HG02840 (cell line): Measurements from ENCODE around the gene STX5.
A peak's percentile ranks its signal among the peaks of the same experiment; 100 is the strongest.
"Not testable (repeated sequence)": the region's sequence is repeated elsewhere in the genome, so short reads cannot be mapped to it uniquely, and the experiment has no call there.

Experiments used
- ATAC-seq: cut with Tn5 transposase; IDR thresholded peaks from one replicate; pipeline ENCODE4 v1.9.1; 2021; ENCODE audit warnings: mild to moderate bottlenecking, moderate library complexity, moderate number of reproducible peaks; ENCODE audit not compliant: unreplicated experiment, low FRiP score

Gene STX5

DNA sequence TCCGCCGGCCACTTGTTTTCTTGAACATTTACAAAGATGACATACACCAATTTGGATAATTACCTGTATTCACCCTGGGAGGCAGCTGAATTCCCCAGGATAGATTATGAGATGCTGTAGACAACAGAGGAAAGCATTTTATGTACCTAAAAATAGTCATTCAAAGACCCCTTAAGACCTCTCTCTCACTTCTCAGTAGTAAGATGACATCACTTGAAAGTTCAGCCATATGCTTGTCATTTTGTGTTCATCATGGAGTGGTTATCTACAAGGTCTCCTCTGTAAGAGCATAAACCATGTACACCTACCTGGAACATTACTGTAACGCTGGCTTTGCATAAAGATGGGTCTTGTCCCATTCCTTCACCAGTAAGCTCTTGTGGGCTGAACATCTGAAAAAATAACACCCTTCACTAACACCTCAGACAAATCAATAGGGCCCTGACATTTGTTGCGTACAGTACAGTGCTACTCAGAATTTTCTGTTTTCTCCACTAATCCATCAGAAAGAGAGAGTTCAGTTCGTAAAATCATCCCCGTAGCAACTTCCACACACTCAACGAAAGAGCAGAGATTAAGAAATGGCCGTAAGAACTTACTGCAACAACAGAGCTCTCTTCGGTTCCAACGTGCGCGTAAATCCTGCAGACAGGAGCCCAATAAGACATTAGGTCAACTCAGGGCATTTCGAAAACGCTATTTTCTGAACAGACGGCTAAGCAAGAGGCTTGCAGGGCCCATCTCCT, 23.1 kb upstream of the STX5 start:
- ATAC-seq, result no peak

DNA sequence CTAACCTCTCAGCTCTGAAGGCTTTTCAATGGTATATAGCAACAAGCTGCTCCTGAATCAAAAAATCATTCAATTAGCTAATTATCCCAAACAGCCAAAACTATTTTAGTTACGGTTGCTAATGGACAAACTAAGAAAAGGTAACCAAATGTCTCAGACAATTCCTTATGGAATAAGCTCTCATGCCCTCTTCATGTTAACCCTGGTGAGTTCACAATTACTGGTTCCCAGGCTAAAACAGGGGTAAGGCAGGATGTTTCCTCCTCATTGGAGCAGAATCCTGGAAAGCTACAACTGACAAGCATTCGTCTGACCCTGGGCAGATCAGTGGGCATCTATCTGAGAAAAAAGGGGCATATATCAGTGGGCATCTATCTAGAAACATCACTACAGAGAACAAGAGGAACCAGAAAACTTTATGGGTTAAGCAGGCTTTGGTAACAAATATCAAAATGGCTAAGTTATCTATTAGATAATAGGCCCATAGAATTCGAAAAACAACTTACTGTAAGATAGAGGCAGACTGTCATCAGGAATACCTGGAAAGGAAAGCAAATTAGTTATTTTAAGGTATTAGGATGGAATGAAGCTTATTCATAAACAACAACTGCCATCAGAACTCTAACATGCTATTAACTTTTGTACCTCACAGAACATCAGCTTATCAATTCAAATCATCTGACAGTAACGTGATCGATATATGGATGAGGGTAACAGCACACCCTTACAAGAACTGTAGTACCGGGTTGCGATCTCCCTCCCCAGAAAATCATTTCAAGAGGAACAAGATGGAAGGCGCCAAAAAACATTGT, 22.4 kb upstream of the STX5 start:
- ATAC-seq, result no peak

DNA sequence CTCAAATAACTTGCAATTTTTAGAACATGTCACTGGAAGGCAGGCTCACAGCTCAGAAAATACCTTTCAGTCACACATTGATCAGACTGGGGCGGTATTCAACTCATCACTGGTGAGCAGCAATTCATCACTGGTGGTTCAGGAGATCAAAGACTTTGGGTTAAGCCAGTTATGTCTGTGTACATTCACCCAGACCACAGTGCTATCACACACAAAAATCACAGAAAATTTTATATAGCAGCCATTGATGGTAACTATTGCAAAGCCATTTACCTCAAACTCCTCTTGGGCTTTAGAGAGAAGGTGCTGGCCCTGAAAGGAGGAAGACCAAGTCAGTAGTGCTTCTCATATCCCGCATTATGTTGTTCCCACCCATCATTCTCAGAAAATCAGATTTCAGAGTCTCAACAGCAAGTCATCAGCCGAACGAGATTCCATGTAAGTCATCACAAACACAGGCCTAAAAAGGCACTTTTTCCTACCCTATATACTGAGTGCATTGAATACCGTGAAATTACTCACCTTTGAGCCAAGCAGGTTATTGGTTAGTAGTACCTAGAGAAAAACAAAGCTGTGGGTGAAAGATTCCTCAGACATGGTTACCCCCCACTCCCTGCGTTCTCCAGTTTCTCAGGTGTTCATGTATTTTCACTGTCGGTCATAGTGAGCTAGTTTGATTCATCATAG, 21.6 kb upstream of the STX5 start:
- no peak for ATAC-seq

DNA sequence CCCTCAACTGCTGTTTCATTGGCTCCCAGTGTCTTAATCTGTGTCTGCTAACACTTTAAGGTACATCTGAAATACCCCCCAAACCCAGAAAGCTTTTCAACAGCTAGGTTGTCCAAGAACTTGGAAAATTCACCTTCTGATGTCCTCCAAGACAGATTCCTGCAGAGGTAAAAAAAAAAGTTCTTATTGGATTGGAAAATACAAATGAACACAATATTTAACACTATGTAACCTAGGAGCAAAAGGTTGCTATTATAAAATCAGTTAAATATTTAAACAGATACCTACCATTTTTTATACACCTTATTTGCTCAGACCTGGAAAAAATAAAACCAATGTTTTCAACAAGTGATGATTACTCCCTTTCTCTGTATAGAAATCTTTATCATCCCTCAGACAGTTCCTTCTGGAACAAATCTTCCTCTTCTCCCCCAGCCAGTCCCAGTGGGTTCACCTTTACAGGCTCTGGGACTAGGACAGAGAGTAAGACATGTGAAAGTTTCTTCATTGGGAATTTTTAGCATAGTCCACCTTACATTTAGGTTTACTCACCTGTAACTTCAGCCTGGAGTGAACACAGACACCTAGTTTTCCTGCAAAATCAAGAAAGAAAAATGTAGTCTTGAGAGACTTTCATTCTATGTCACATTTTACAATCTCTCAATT, 20.8 kb upstream of the STX5 start:
- ATAC-seq, result no peak

DNA sequence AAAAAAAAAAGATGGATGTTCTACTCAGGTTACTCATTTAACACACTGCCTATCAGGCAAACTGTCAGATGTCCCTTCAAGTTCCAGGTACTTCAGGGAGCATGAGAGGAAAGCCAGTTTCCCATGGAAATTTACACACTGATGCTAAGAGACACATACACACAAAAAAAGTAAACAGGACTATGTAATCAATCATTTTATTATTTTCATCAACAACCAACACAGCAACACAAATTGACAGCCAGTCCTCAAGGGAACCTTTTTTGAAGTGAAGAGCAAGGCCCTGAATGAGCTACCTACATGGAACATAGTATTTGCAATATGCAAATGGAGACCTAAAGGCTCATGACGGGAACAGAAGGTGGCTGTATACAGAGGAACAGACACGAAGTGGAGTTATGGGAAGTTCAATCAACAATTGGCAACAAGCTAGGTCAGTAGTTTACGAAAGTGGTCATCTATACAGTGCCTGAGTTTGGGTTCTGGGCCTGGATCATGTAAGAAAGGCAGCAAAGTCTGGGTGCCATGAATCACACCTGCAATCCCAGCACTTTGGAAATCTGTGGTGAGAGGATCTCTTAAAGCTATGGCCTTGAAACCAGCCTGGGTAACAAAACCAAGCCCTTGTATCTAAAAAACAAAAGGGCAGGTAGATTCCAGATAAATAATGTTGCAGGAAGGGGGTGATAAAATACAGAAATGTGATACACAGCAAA, 20.1 kb upstream of the STX5 start:
- no peak for ATAC-seq

DNA sequence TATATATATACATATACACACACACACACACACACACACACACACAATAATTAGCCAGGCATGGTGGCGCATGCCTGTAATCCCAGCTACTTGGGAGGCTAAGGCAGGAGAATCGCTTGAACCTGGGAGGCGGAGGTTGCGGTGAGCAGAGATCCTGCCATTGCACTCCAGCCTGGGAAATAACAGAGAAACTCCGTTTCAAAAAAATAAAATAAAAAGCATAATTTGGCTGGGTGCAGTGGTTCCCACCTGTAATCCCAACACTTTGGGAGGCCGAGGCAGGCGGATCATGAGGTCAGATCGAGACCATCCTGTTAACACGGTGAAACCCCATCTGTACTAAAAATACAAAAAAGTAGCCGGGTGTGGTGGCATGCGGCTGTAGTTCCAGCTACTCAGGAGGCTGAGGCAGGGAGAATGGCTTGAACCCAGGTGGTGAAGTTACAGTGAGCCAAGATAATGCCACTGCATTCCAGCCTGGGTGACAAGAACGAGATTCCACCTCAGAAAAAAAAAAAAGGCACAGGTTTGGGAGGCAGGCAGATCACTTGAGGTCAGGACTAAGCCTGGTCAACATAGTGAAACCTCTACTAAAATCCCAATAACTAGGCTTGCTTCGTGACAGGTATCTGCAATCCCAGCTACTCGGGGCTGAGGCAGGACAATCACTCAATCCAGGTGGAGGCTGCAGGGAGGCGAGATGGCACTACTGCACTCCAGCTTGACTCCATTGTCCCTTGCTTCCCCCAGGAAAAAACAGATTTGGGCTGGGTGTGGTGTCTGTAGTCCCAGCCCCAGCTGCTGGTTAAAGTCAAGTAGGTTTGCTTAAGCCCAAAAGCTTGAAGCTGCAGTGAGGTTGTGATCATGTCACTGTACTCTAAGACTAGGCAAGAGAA, 19.3 kb upstream of the STX5 start:
- no peak for ATAC-seq

DNA sequence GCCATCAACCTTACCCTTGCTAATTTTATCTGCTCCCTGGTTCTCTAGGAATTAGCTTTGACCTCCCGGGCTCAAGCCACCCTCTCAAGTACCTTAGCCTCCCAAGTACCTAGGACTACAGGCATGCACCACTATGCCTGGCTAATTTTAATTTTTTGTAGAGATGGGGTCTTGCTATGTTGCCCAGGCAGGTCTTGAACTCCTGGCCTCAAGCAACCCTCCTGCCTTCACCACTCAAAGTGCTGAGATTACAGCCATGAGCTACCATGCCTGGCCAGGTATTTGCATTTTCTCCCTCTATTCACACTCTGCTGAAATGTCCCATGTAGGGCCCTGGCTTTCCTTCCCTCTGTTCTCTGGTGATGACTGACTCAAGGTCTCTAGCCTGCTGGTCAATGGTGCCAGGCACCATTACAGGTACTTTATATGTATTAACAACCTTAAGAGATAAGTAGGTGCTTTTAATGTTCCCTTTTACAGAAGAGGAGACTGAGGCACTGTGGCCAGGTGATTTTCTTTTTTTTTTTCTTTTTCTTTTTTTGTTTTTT, 16.0 kb upstream of the STX5 start:
- ATAC-seq, result no peak

DNA sequence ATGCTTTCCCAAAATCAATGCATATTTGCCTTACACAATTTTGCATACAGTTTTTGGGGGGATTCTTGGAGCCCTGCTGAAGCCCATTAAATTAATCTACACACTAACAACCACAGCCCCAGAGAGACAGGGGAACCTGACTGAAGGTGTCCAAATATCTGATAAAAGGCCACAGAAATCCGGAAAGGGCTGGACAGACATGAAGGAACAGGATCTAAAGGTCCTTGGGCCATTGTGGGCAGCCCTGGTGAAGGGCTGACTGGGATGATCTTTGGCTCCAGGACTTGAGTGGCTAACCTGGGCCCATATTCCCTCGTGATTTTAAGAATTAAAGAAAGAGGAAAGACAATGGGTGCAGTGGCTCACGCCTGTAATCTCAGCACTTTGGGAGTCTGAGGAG, 14.3 kb upstream of the STX5 start:
- ATAC-seq, result no peak

DNA sequence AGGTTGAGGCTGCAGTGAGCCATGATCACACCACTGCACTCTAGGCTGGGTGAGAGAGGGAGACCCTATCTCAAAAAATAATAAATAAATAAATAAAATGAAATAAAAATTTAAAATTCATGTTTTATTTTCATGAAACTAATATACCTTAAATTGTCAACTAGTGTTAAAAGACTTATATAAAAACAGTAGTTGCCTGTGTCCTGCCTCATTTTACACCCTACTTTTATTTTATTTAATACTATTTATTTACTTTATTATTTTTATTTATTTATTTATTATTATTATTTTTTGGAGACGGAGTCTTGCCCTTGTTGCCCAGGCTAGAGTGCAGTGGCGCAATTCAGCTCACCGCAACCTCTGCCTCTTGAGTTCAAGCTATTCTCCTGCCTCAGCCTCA, 12.3 kb upstream of the STX5 start:
- no peak for ATAC-seq

DNA sequence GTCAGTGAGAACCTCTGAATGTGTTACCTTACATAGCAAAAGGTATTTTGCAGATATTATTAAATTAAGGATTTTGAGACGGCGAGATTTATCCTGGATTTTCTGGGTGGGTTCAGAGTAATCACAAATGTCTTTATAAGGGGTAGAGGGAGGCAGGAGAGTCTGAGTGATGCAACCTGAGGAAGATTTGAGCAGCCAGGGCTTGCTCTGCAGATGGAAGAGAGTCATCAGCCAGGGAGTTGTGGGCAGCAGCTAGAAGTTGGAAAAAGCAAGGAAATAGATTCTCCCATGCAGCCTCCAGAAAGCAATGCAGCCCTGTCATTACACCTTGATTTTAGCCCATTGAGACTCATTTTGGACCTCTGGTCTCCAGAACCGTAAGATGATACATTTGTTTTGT, 11.6 kb upstream of the STX5 start:
- ATAC-seq, result no peak

DNA sequence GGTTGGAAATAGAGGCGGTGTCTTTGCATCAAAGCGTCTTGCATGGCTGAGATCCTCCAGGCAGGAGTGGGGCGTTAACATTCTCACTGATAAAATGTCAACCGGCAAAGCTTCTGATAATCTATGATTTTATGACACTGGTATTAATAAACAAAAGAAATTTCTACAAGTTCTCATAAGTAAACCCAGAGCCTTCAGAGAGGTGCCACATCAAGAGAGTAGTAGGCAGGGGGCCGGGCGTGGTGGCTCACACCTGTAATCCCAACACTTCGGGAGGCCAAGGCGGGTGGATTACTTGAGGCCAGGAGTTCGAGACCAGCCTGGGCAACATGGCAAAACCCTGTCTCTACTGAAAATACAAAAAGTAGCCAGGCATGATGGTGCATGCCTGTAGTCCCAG, 11.0 kb upstream of the STX5 start:
- ATAC-seq, result not testable (repeated sequence)

DNA sequence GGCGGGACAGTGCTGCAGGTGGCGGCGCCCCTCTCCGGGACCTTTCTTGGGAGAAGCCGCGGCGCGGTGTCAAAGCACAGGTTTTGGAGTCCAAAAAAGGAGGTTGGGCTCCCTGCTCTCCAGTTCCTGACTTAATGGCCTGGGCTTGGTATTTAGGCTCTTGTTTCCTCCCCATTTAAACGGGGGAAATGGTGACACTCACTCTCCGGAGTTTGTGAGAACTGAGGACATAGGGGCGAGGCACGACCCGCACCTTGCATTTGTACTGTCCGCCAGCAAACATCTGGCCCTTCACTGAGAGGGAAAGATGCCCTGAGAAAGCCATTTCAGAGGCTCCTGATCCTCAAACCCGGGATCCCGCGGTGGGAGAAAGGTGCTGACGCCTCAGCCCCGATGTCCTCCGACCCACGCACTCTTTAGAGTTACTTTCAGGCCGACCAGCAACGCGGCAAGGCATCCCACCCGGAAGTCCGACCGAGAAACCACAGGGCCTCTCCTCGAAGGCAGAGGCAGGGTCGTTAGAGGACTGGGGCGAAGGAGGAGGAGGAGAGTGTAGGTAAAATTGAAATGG, 10.4 kb upstream of the STX5 start:
- no peak for ATAC-seq

DNA sequence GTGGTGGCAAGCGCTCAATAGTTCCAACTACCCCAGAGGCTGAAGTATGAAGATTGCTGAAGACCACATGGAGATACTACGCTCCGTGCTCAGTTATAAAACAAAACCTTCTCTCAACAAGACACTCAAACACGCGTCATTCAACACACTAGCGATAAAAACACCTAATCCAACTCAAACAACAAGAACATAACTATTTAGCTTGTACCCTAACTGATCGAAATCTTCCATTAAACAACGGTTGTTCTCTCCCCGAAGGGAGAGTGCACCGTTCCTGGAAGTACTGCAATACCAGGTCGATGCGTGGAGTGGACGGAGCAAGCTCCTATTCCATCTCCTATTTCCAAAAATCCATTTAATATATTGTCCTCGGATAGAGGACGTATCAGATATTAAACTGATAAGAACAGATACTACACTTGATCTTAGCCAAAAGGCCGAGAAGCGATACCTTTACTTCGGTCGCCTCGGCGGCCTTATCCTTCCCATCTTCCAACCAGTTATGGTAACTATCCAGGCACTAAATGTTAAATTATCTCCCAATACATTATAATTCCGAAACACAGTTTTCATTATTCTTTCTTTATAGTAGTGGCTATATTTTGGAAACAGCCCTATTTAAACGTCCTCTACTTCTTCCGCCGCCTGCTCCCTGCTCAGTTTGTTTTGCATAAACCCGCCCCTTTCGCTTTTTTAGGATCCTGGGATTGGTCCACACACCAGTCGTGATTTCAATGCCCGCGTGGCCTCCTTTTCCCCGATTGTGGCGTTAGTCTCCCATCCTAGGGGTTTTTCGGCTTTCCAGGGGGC, 9.7 kb upstream of the STX5 start:
- ATAC-seq, result peak; percentile 46

DNA sequence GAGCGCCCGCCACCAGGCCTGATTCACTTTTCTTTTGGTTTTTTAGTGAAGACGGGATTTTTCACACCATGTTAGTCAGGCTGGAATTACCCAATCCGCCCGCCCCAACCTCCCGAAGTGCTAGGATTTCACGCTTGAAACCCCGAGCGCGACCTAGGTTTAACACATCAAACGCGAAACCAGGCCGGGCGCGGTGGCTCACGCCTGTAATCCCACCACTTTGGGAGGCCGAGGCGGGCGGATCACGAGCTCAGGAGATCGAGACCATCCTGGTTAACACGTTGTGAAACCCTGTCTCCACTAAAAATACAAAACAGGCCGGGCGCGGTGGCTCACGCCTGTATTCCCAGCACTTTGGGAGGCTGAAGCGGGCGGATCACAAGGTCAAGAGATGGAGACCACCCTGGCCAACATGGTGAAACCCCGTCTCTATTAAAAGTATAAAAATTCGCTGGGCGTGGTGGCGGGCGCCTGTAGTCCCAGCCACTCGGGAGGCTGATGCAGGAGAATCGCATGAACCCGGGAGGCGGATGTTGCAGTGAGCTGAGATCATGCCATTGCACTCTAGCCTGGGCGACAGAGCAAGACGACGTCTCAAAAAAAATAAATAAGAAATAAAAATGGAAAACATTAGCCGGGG, 9.0 kb upstream of the STX5 start:
- peak; percentile 4 for ATAC-seq

DNA sequence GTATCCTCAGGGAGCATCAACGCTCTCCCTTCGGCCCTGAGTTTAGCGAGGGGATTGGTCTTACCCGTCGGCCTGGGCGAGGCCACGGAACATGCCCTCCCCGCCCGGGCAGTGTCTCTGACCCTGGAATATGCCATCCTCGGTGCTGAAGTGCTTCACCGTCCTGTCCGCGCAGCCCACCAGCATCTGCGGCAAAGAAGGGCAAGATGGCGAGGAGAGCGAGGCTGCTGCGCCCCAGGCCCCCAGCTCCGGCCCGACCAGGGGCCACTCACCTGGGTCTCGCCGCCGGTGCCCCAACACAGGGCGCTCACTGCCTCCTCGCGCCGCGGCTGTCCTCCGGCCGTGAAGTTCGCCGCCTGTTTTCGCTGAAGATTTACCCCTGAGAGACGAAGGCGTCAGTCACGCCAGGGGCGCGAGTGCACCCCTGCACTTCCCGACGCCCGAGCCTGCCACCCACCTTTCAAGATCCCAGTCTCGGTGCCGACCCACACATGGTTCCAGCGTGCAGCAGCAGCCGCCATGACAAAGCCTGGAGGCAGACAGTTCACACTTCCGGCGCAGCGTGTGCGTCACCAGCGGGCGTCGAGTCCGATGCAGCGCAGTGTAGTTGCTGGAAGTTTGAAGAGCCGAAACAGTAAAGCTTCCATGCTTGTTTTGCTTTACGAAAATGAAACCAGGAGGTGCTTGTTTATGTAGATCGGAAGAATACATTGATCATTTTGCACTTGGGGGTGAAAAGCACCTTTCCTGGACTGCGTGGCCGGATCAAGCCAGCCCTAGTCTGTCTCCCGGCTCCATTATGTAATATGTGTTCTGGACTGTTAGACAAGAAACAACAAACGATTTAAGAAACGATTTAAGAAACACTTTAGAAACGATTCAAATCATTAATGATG, 7.4 kb upstream of the STX5 start, which contains the start of gene WDR74:
Gene WDR74 (minus strand): TSS at position 541 of the 896 bp plus-strand sequence. CDS start 20 bp downstream, at position 521.
- ATAC-seq, result peak; percentile 40

DNA sequence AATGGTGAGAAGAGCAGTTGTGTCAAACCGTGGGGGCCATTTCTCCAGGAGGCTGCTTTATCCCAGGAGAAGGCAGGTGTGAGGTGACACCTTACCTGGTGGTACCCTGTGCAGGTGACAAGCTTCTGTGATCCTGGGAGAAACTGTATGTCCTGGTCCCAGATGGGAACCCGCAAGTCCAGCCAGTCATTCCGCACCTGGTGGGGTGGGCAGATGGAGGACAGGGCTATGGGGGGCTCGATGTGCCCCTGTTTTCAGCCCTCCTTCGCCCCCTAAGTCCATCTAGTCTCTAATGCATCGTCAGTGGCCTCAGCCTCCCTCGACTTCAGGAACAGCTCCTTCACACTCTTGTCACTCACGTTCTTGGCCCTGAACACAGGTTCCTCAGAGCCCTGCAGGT, 3.5 kb upstream of the STX5 start:
- no peak for ATAC-seq
